H1 (cell line): ENCODE data around the gene ASIC2. TPM values are rescaled to one million over a fixed set of nuclear protein-coding genes. Genes with fewer than 3 reads are reported as not detected.

ENCODE experiments used
- CTCF ChIA-PET: fragments of 300-600 bp; sonication (Branson Sonifier 250); formaldehyde crosslinking; loops from one replicate; lab custom pipeline; 2021; ENCODE audit not compliant: partially characterized antibody; lab: Charles Lee
- POLR2A ChIA-PET: fragments of 300-600 bp; sonication (Branson Sonifier 250); formaldehyde crosslinking; loops from one replicate; lab custom pipeline; 2021; ENCODE audit warnings: inconsistent platforms; ENCODE audit not compliant: partially characterized antibody; lab: Charles Lee
- DNase-seq, 2 experiments: peaks; one replicate each; pipeline versions ENCODE4 v3.0.0 to v3.0.0-alpha.2; 2010 to 2022; ENCODE audit warnings: low spot score in 2 of 2, low read depth in 1 of 2, mixed read lengths in 1 of 2
- FAIRE-seq: peaks from 2 replicates; lab custom pipeline; 2011; peaks lifted over from hg19 to GRCh38; lab: Jason Lieb, UNC
- H2AFZ ChIP-seq: 2 replicates; pipeline ENCODE4 v1.8.1; 2012; ENCODE audit warnings: low read length, inconsistent platforms
- H2AK5ac ChIP-seq: 2 replicates; pipeline ENCODE4 v1.6.1; 2013; ENCODE audit warnings: low read depth, low read length
- H2BK120ac ChIP-seq: replicated peaks from 2 replicates; pipeline ENCODE3; 2013; ENCODE audit warnings: low read depth, low read length, inconsistent platforms
- H2BK12ac ChIP-seq: 2 replicates; pipeline ENCODE4 v1.6.1; 2013; ENCODE audit warnings: low read depth, low read length
- H2BK15ac ChIP-seq: 2 replicates; pipeline ENCODE4 v1.6.1; 2013; ENCODE audit warnings: low read length
- H2BK20ac ChIP-seq: 2 replicates; pipeline ENCODE4 v1.6.1; 2013; ENCODE audit warnings: low read length
- H2BK5ac ChIP-seq: 2 replicates; pipeline ENCODE4 v1.6.1; 2013; ENCODE audit warnings: low read depth, low read length
- H3K14ac ChIP-seq: 2 replicates; pipeline ENCODE4 v1.6.1; 2013; ENCODE audit warnings: inconsistent platforms; ENCODE audit not compliant: insufficient read length
- H3K18ac ChIP-seq: 2 replicates; pipeline ENCODE4 v1.6.1; 2013; ENCODE audit warnings: low read length; ENCODE audit errors: extremely low read depth
- H3K23ac ChIP-seq: 2 replicates; pipeline ENCODE4 v1.6.1; 2013; ENCODE audit warnings: inconsistent platforms; ENCODE audit not compliant: insufficient read length
- H3K23me2 ChIP-seq: 2 replicates; pipeline ENCODE4 v1.6.1; 2013; ENCODE audit warnings: low read depth, low read length
- H3K27ac ChIP-seq: 2 replicates; pipeline ENCODE4 v1.6.1; 2011; ENCODE audit warnings: low read depth, low read length, inconsistent platforms
- H3K27me3 ChIP-seq, 4 experiments: replicated peaks in 1 of 4; 1 replicate in 1 of 4; 2 replicates in 3 of 4; pipeline versions ENCODE4 v1.6.1 to v1.8.1; 2011 to 2013; ENCODE audit warnings: low read length in 3 of 4, mild to moderate bottlenecking in 3 of 4, inconsistent platforms in 2 of 4, mixed read lengths in 2 of 4, moderate library complexity in 1 of 4; ENCODE audit not compliant: control insufficient read depth in 3 of 4, insufficient read depth in 3 of 4; ENCODE audit errors: extremely low read depth in 1 of 4
- H3K36me3 ChIP-seq, 4 experiments: 2 replicates each; pipeline versions ENCODE4 v1.6.1 to v1.8.1; 2011 to 2013; ENCODE audit warnings: mild to moderate bottlenecking in 4 of 4, low read length in 3 of 4, moderate library complexity in 2 of 4, control low read depth in 1 of 4, inconsistent platforms in 1 of 4; ENCODE audit not compliant: insufficient read depth in 4 of 4, control insufficient read depth in 2 of 4
- H3K4ac ChIP-seq: replicated peaks from 2 replicates; pipeline ENCODE3; 2013; ENCODE audit warnings: low read length, low read depth, mixed read lengths, inconsistent platforms; ENCODE audit not compliant: insufficient read length
- H3K4me1 ChIP-seq, 4 experiments: replicated peaks in 1 of 4; 1 replicate in 1 of 4; 2 replicates in 3 of 4; pipeline versions ENCODE4 v1.6.1 to v1.8.1; 2011 to 2013; ENCODE audit warnings: low read length in 3 of 4, inconsistent platforms in 2 of 4, mixed read lengths in 1 of 4; ENCODE audit not compliant: insufficient read depth in 4 of 4, control insufficient read depth in 3 of 4
- H3K4me2 ChIP-seq, 2 experiments: 2 replicates each; pipeline versions ENCODE4 v1.6.1 to v1.8.1; 2011 to 2013; ENCODE audit warnings: low read depth in 2 of 2, low read length in 2 of 2, control low read depth in 1 of 2, inconsistent platforms in 1 of 2, mild to moderate bottlenecking in 1 of 2; ENCODE audit not compliant: insufficient read depth in 1 of 2
- H3K4me3 ChIP-seq, 4 experiments: fragments of 200-600, 300-600 bp in 1 of 4; sonication (generic), shearing (Covaris generic), sonication (Bioruptor Twin) in 1 of 4; 2 replicates each; pipeline versions ENCODE4 v1.5.1 to v1.8.1; 2011 to 2016; ENCODE audit warnings: low read length in 4 of 4, low read depth in 3 of 4, control low read depth in 2 of 4, inconsistent platforms in 2 of 4, mild to moderate bottlenecking in 2 of 4, mixed read lengths in 1 of 4, moderate library complexity in 1 of 4; ENCODE audit not compliant: insufficient read depth in 2 of 4; ENCODE audit errors: extremely low read depth in 1 of 4
- H3K56ac ChIP-seq: replicated peaks from 2 replicates; pipeline ENCODE3; 2013; ENCODE audit warnings: low read depth, mild to moderate bottlenecking, mixed read lengths, low read length, inconsistent platforms; ENCODE audit not compliant: insufficient read length
- H3K79me1 ChIP-seq: 2 replicates; pipeline ENCODE4 v1.6.1; 2013; ENCODE audit warnings: low read depth, low read length, control low read depth
- H3K79me2 ChIP-seq, 2 experiments: 2 replicates each; pipeline versions ENCODE4 v1.6.1 to v1.8.1; 2012 to 2013; ENCODE audit warnings: low read length in 2 of 2, mild to moderate bottlenecking in 2 of 2, inconsistent platforms in 1 of 2; ENCODE audit not compliant: insufficient read depth in 2 of 2, control insufficient read depth in 1 of 2
- H3K9ac ChIP-seq, 4 experiments: replicated peaks in 1 of 4; 1 replicate in 1 of 4; 2 replicates in 3 of 4; pipeline versions ENCODE4 v1.6.1 to v1.8.1; 2011 to 2013; ENCODE audit warnings: low read depth in 3 of 4, low read length in 3 of 4, control low read depth in 2 of 4, mild to moderate bottlenecking in 2 of 4, moderate library complexity in 2 of 4, inconsistent platforms in 1 of 4; ENCODE audit errors: extremely low read depth in 1 of 4
- H3K9me3 ChIP-seq, 2 experiments: 2 replicates each; pipeline versions ENCODE4 v1.6.1 to v1.8.1; 2012 to 2013; ENCODE audit warnings: mild to moderate bottlenecking in 2 of 2, moderate library complexity in 2 of 2, control low read depth in 1 of 2, inconsistent platforms in 1 of 2, low read depth in 1 of 2, low read length in 1 of 2, mixed read lengths in 1 of 2; ENCODE audit not compliant: insufficient read depth in 2 of 2
- H4K20me1 ChIP-seq, 2 experiments: replicated peaks in 1 of 2; 2 replicates each; pipeline versions ENCODE3 to v1.8.1; 2011 to 2013; ENCODE audit warnings: inconsistent platforms in 2 of 2, low read length in 2 of 2, mild to moderate bottlenecking in 1 of 2; ENCODE audit not compliant: insufficient read depth in 2 of 2, control insufficient read depth in 1 of 2
- H4K5ac ChIP-seq: 2 replicates; pipeline ENCODE4 v1.6.1; 2013; ENCODE audit warnings: low read length, low read depth, mixed read lengths, inconsistent platforms; ENCODE audit not compliant: insufficient read length
- H4K8ac ChIP-seq: 2 replicates; pipeline ENCODE4 v1.8.0; 2013; ENCODE audit warnings: mild to moderate bottlenecking, moderate library complexity, low read length, inconsistent platforms; ENCODE audit not compliant: insufficient read depth; ENCODE audit errors: extremely low read depth
- H4K91ac ChIP-seq: replicated peaks from 2 replicates; pipeline ENCODE3; 2013; ENCODE audit warnings: low read length, mixed read lengths, inconsistent platforms; ENCODE audit not compliant: insufficient read length
- BACH1 ChIP-seq: IDR thresholded peaks from 2 replicates; pipeline ENCODE4 v1.6.1; 2012; ENCODE audit warnings: low read length, improper control_type of control experiment
- EZH2 ChIP-seq: fragments of 200-600 bp; sonication (generic); IDR thresholded peaks from 2 replicates; pipeline ENCODE4 v1.7.1; 2012; ENCODE audit warnings: low read depth, mild to moderate bottlenecking, moderate library complexity, low read length, inconsistent platforms; ENCODE audit not compliant: severe bottlenecking
- PHF8 ChIP-seq: fragments of 200-600 bp; sonication (generic); conservative IDR thresholded peaks from 2 replicates; pipeline ENCODE4 v1.7.1; 2012; ENCODE audit warnings: low read depth, mild to moderate bottlenecking, inconsistent platforms, low read length, moderate library complexity
- POLR2A ChIP-seq, 2 experiments: IDR thresholded peaks; 1 replicate in 1 of 2; 2 replicates in 1 of 2; pipeline ENCODE4 v1.6.1; 2011; ENCODE audit warnings: low read depth in 2 of 2, low read length in 2 of 2, mild to moderate bottlenecking in 2 of 2; ENCODE audit errors: control extremely low read depth in 1 of 2
- RAD21 ChIP-seq, 2 experiments: IDR thresholded peaks in 1 of 2; conservative IDR thresholded peaks in 1 of 2; 2 replicates each; pipeline ENCODE4 v1.6.1; 2011; ENCODE audit warnings: low read depth in 2 of 2, low read length in 2 of 2, improper control_type of control experiment in 1 of 2, inconsistent platforms in 1 of 2, mild to moderate bottlenecking in 1 of 2, moderate library complexity in 1 of 2
- SIN3A ChIP-seq, 2 experiments: IDR thresholded peaks in 1 of 2; conservative IDR thresholded peaks in 1 of 2; 2 replicates each; pipeline ENCODE4 v1.6.1; 2011 to 2012; ENCODE audit warnings: low read length in 2 of 2, improper control_type of control experiment in 1 of 2, low read depth in 1 of 2, mild to moderate bottlenecking in 1 of 2
- SUZ12 ChIP-seq: fragments of 200-600 bp; sonication (generic); IDR thresholded peaks from 2 replicates; pipeline ENCODE4 v1.6.1; 2012; ENCODE audit warnings: mild to moderate bottlenecking, inconsistent platforms, low read length, moderate library complexity, mixed read lengths
- ZNF274 ChIP-seq: IDR thresholded peaks from 2 replicates; pipeline ENCODE4 v1.7.0; 2012; ENCODE audit warnings: low read length, borderline replicate concordance; ENCODE audit errors: extremely low read depth
- WGBS, 2 experiments: shearing (Covaris generic) in 1 of 2; methylation state at CpG; one replicate each; pipeline versions ENCODE4 v1.1.6 to v1.1.7; 2013 to 2015; ENCODE audit warnings: low lambda C conversion rate in 2 of 2, mixed read lengths in 2 of 2, inconsistent platforms in 1 of 2, low coverage in 1 of 2, missing lambda C conversion rate in 1 of 2; ENCODE audit not compliant: insufficient replicate concordance in 2 of 2, insufficient coverage in 1 of 2, insufficient read length in 1 of 2; ENCODE audit errors: extremely low coverage in 1 of 2, missing lambda C conversion rate in 1 of 2; 5-methylcytosine and 5-hydroxymethylcytosine counted together
- polyA plus RNA-seq, 7 experiments: library from polyadenylated mRNA; depleted of rRNA in 3 of 7; stranded (reverse) in 5 of 7; unstranded in 2 of 7; fragments of >200 nt in 5 of 7; fragments of 200-250 nt in 2 of 7; gene quantifications; 1 replicate in 5 of 7; 2 replicates in 1 of 7; 4 replicates in 1 of 7; pipeline versions ENCODE4 v1.2.1 to v1.2.3, GENCODE V29; 2011 to 2013; ENCODE audit warnings: missing spikeins in 2 of 7, mixed read lengths in 2 of 7
- total RNA-seq: library from RNA; stranded (reverse); fragmentation: NEBNext Ultra II Directional; extraction: Animal tissue kit (Norgen Biotek cat#: 25700); gene quantifications from 2 replicates; pipeline ENCODE4 v1.2.1, GENCODE V29; 2021
- TF ChIP-seq, protein P1 (sequence below), 3 experiments: IDR thresholded peaks; 1 replicate in 2 of 3; 2 replicates in 1 of 3; pipeline versions ENCODE4 v1.5.1 to v1.6.1; 2011; ENCODE audit warnings: low read length in 3 of 3, mild to moderate bottlenecking in 3 of 3, inconsistent platforms in 2 of 3, low read depth in 1 of 3, moderate library complexity in 1 of 3; ENCODE audit not compliant: insufficient read depth in 1 of 3; ENCODE audit errors: control extremely low read depth in 1 of 3

Gene ASIC2
- total and polyA plus RNA-seq, 2 of the 8 experiments (the other 6 are each of a cell fraction or from before 2014, with no cell fraction given) = 0.86 to 1.2 TPM

DNA sequence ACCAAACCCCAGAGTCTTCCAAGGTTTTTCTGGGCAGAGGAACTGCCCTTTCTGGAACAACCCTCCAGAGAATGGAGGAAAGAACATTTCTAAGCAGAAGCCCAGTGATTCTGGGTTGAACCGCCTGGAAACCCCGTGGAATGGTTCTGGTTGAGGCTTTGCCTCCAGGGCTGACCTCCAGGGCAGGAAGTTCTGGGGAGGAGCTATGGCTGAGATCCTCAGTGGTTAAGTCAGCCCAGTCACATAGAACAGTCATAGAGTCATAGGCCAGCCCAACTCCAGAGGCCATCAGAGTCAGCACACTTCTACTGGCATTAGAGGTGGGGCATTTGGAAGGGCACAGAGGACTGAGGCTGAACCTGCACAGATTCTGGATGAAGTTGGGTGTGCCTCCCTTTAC is 235.5 kb downstream of the ASIC2 start:
- no peak overlapping the region for H3K18ac ChIP-seq
- H2BK15ac ChIP-seq = no peak overlapping the region
- 100% methylated on average over 2 of the region's 2 CpGs; no CpG with 5 or more reads in 1 of the 2 experiments for WGBS, 2 experiments
- no peaks in the 10 kb centered on the region for H3K23me2 ChIP-seq
- no peak overlapping the region for H4K8ac ChIP-seq
- H3K14ac ChIP-seq = no peak overlapping the region
- no peak overlapping the region for H3K23ac ChIP-seq
- H3K4ac ChIP-seq = no peak overlapping the region
- H2AK5ac ChIP-seq = no peak overlapping the region
- TF ChIP-seq ZNF274 = no peak
- TF ChIP-seq BACH1 = no peak
- no peak for TF ChIP-seq PHF8
- TF ChIP-seq SIN3A (conservative IDR thresholded peaks at IDR 0.05 in 1 of 2, IDR thresholded peaks at IDR 0.05 in 1 of 2; ENCODE audit: low read depth in 1 of 2, low read length in 2 of 2) = no peak
- no peak for TF ChIP-seq RAD21 (IDR thresholded peaks at IDR 0.05 in 1 of 2, conservative IDR thresholded peaks at IDR 0.05 in 1 of 2; ENCODE audit: low read depth in 2 of 2, low read length in 2 of 2)
- TF ChIP-seq, protein P1, sequence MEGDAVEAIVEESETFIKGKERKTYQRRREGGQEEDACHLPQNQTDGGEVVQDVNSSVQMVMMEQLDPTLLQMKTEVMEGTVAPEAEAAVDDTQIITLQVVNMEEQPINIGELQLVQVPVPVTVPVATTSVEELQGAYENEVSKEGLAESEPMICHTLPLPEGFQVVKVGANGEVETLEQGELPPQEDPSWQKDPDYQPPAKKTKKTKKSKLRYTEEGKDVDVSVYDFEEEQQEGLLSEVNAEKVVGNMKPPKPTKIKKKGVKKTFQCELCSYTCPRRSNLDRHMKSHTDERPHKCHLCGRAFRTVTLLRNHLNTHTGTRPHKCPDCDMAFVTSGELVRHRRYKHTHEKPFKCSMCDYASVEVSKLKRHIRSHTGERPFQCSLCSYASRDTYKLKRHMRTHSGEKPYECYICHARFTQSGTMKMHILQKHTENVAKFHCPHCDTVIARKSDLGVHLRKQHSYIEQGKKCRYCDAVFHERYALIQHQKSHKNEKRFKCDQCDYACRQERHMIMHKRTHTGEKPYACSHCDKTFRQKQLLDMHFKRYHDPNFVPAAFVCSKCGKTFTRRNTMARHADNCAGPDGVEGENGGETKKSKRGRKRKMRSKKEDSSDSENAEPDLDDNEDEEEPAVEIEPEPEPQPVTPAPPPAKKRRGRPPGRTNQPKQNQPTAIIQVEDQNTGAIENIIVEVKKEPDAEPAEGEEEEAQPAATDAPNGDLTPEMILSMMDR (IDR thresholded peaks at IDR 0.05; ENCODE audit: control extremely low read depth in 1 of 3, insufficient read depth in 1 of 3, low read depth in 1 of 3, low read length in 3 of 3) = no peak
- TF ChIP-seq POLR2A (IDR thresholded peaks at IDR 0.05; ENCODE audit: control extremely low read depth in 1 of 2, low read depth in 2 of 2, low read length in 2 of 2) = no peak
- TF ChIP-seq SUZ12 = no peak
- TF ChIP-seq EZH2 = no peak
- H3K27me3 ChIP-seq = peaks cover 0 to 3% (median 0%) of the 10 kb centered on the region in 4 experiments; a peak in 1 of 7 replicates
- H2BK20ac ChIP-seq = no peak overlapping the region
- DNase-seq (no peak), FAIRE-seq (no peak)
- no peak overlapping the region for H3K4me3 ChIP-seq
- no peak overlapping the region for H4K91ac ChIP-seq
- no peak overlapping the region for H3K56ac ChIP-seq
- no peaks in the 10 kb centered on the region for H4K20me1 ChIP-seq
- H3K4me1 ChIP-seq = no peaks in the 10 kb centered on the region
- no peaks in the 10 kb centered on the region for H3K79me2 ChIP-seq
- no peak overlapping the region for H2AFZ ChIP-seq
- H3K79me1 ChIP-seq = no peaks in the 10 kb centered on the region
- H3K27ac ChIP-seq = no peak overlapping the region
- H4K5ac ChIP-seq = no peak overlapping the region
- H2BK5ac ChIP-seq = no peak overlapping the region
- CTCF ChIA-PET = interaction anchor here (1.2 to 1.5 kb wide), 2 partner anchors 8 to 19 kb away, joined by 3 to 5 read pairs; no protein-coding TSS in a partner anchor
- no peak overlapping the region for H3K9ac ChIP-seq
- H3K36me3 ChIP-seq = no peaks in the 10 kb centered on the region
- no peak overlapping the region for H3K4me2 ChIP-seq
- H2BK12ac ChIP-seq = no peak overlapping the region
- no peak overlapping the region for H2BK120ac ChIP-seq
- POLR2A ChIA-PET = no interaction called here
- H3K9me3 ChIP-seq = no peaks in the 10 kb centered on the region
